Activated naive CD4-positive, alpha-beta T cell treated with anti-CD3 and anti-CD28 coated beads for 36 hours (primary cell): ENCODE results near the gene CEBPB. TPM values are rescaled to one million over a fixed set of nuclear protein-coding genes. Genes with fewer than 3 reads are reported as not detected.

Source experiments
- CTCF ChIA-PET: fragments of 350-600 bp; sonication (Branson Sonifier 250); formaldehyde crosslinking; loops from one replicate; lab custom pipeline; 2021; ENCODE audit warnings: antibody characterized with exemption; lab: Charles Lee
- DNase-seq: peaks from one replicate; pipeline ENCODE4 v3.0.0-alpha.2; 2020
- H3K27ac Mint-ChIP-seq: one replicate; pipeline ENCODE4 v1.8.0; 2021; ENCODE audit warnings: mild to moderate bottlenecking, mixed read lengths
- H3K27me3 Mint-ChIP-seq: one replicate; pipeline ENCODE4 v1.8.0; 2021; ENCODE audit warnings: low read depth, mixed read lengths
- H3K36me3 Mint-ChIP-seq: one replicate; pipeline ENCODE4 v1.8.0; 2021; ENCODE audit warnings: low read depth, mixed read lengths
- H3K4me1 Mint-ChIP-seq: one replicate; pipeline ENCODE4 v1.8.0; 2021; ENCODE audit warnings: low read depth, mixed read lengths
- H3K4me3 Mint-ChIP-seq: one replicate; pipeline ENCODE4 v1.8.0; 2021; ENCODE audit warnings: mild to moderate bottlenecking, moderate library complexity, mixed read lengths
- H3K9me3 Mint-ChIP-seq: one replicate; pipeline ENCODE4 v1.8.0; 2021; ENCODE audit warnings: mixed read lengths
- intact Hi-C: fragments of 100-400 bp; cut with micrococcal nuclease; formaldehyde crosslinking; loops from one replicate; pipeline ENCODE4 v1.15.1; 2023
- total RNA-seq, 2 experiments: library from RNA; stranded (reverse); gene quantifications; one replicate each; pipeline ENCODE4 v1.2.3, GENCODE V29; 2021

Gene CEBPB
- total RNA-seq, 2 experiments from 2014 or later: 38.5 to 38.6 TPM

GRCh38 chr20:50218987-50219435 lies 28.4 kb downstream of the CEBPB start:
- Mint-ChIP-seq H3K4me1 (no peaks in the 10 kb centered on the region), H3K9me3 (peaks cover 3% of the 10 kb centered on the region), H3K27me3 (no peaks in the 10 kb centered on the region), H3K27ac (no peak overlapping the region), H3K4me3 (no peak overlapping the region), H3K36me3 (no peaks in the 10 kb centered on the region)
- CTCF ChIA-PET: no interaction called here
- intact Hi-C loops: no loop called here
- DNase-seq: no peak

DNA sequence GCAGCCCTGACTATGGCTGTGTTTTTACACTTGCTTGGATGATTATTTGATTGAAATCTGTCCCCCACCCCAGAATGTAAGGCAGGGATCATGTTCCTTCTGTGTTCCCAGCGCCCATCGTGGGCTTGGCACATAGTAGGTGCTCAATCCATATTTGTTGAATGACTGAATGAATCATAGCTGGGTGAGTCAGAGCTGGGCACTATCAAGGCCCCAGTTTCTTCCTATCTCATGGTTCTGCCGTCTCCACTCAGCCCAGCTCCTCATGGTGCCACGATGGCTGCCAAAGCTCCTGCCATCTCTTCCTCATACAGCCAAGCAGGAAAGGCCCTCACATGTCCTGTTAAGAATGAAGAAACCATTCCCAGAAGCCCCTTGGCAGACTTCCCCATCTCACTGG lies 29.0 kb downstream of the CEBPB start:
- Mint-ChIP-seq H3K4me3 (no peak overlapping the region), H3K27ac (no peak overlapping the region)
- CTCF ChIA-PET: no interaction called here

GRCh38 chr20:50220093-50220893 lies 29.7 kb downstream of the CEBPB start:
- Mint-ChIP-seq H3K4me3 (no peak overlapping the region), H3K36me3 (no peaks in the 10 kb centered on the region), H3K27ac (no peak overlapping the region), H3K4me1 (no peaks in the 10 kb centered on the region), H3K27me3 (no peaks in the 10 kb centered on the region), H3K9me3 (peaks cover 4% of the 10 kb centered on the region)
- DNase-seq: no peak
- intact Hi-C loops: no loop called here
- CTCF ChIA-PET: interaction anchor here (0.6 kb wide), 1 partner anchor 1563 kb away, joined by 4 read pairs; no protein-coding TSS in a partner anchor

More for the DNA sequence above, 29.0 kb downstream of the CEBPB start:
- Mint-ChIP-seq H3K27me3 (no peaks in the 10 kb centered on the region), H3K4me1 (no peaks in the 10 kb centered on the region), H3K36me3 (no peaks in the 10 kb centered on the region), H3K9me3 (peaks cover 4% of the 10 kb centered on the region)
- no peak for DNase-seq
- intact Hi-C loops: no loop called here

GRCh38 chr20:50220894-50221365 lies 30.3 kb downstream of the CEBPB start:
- H3K27ac Mint-ChIP-seq: no peak overlapping the region
- H3K9me3 Mint-ChIP-seq: peaks cover 4% of the 10 kb centered on the region
- no peak for DNase-seq
- CTCF ChIA-PET: interaction anchor here (0.6 kb wide), 2 partner anchors 888 to 1564 kb away, joined by 3 to 4 read pairs; no protein-coding TSS in a partner anchor
- intact Hi-C loops: no loop called here
- no peaks in the 10 kb centered on the region for H3K4me1 Mint-ChIP-seq
- H3K36me3 Mint-ChIP-seq: no peaks in the 10 kb centered on the region
- H3K4me3 Mint-ChIP-seq: no peak overlapping the region
- H3K27me3 Mint-ChIP-seq: no peaks in the 10 kb centered on the region

DNA sequence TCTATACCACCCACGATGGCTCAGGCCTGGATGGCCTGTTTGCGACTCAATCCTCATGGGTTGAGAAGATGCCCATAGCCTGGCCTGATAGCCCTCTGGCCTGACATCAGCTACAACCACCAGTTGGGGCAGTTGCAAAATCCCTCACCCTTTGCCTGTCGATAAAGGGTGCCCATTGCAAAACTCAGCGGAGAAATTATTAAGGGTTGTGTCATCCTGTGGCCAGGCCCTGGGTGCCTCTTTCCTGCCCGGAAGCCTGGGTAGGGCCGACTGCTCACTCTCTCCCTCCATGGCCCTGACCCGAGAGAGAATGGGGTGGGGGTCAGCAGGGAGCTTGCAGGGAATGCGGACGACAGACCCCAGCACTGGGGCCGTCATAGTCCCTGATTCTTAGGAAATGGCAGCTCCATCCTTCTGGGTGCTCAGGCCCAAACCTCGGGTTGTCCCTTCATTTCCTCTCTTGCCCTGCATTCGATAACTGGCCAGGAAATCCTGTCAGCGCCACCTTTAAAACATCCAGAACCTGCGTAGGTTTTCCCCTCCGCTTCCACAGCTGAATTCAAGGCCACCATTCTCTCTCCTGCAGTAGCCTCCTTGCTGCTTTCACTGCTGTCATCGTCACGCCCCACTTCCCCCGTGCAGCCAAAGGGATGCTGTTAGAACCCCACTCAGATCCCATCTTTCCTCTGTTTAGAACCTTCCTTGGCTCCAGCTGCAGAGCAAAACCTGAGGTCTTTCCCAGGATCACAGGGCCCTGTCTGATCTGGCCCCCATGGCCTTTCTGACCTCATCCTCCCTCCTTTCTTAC lies 31.1 kb downstream of the CEBPB start:
- DNase-seq: no peak
- CTCF ChIA-PET: interaction anchor here (0.6 kb wide), 1 partner anchor 889 kb away, joined by 3 read pairs; no protein-coding TSS in a partner anchor
- no peaks in the 10 kb centered on the region for H3K4me1 Mint-ChIP-seq
- intact Hi-C loops: no loop called here
- H3K9me3 Mint-ChIP-seq: peaks cover 4% of the 10 kb centered on the region
- no peaks in the 10 kb centered on the region for H3K27me3 Mint-ChIP-seq
- H3K36me3 Mint-ChIP-seq: no peaks in the 10 kb centered on the region
- H3K4me3 Mint-ChIP-seq: no peak overlapping the region
- no peak overlapping the region for H3K27ac Mint-ChIP-seq

DNA sequence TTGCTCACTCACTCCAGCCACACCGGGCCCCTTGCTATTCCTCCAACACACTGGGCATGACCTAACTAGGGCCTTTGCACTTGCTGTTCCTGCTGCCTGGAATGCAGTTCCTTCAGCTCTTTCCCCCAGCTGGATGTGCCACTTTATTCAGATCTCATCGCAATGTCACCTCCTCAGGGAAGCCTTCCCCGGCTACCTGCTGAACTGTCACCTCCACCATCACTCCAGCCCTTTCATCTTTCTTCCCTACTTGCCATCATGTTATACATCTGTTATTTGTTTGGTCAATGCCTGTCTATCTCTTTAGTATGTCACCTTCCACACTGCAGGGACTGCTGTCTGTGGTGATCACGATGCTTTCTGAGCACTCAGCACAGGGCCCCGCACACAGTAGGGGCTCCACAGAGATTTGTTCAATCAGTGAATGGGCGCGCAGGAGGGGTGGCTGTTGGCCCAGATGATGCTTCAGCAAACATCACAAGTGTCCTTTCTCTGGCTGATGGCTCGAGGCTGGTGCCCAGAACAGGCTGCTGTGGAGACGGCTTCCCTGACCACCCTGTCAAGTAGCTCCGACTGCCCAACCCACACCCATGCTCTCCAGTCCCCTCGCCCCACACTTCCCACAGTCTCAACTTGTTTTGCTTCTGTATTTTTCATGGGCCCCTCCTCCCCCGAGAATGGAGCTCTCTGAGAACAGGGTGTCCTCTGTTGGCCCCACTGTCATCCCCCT lies 31.8 kb downstream of the CEBPB start:
- H3K27me3 Mint-ChIP-seq: no peaks in the 10 kb centered on the region
- no peaks in the 10 kb centered on the region for H3K36me3 Mint-ChIP-seq
- no peaks in the 10 kb centered on the region for H3K4me1 Mint-ChIP-seq
- DNase-seq: no peak
- no peak overlapping the region for H3K4me3 Mint-ChIP-seq
- no peak overlapping the region for H3K27ac Mint-ChIP-seq
- CTCF ChIA-PET: no interaction called here
- intact Hi-C loops: no loop called here
- H3K9me3 Mint-ChIP-seq: peaks cover 4% of the 10 kb centered on the region

DNA sequence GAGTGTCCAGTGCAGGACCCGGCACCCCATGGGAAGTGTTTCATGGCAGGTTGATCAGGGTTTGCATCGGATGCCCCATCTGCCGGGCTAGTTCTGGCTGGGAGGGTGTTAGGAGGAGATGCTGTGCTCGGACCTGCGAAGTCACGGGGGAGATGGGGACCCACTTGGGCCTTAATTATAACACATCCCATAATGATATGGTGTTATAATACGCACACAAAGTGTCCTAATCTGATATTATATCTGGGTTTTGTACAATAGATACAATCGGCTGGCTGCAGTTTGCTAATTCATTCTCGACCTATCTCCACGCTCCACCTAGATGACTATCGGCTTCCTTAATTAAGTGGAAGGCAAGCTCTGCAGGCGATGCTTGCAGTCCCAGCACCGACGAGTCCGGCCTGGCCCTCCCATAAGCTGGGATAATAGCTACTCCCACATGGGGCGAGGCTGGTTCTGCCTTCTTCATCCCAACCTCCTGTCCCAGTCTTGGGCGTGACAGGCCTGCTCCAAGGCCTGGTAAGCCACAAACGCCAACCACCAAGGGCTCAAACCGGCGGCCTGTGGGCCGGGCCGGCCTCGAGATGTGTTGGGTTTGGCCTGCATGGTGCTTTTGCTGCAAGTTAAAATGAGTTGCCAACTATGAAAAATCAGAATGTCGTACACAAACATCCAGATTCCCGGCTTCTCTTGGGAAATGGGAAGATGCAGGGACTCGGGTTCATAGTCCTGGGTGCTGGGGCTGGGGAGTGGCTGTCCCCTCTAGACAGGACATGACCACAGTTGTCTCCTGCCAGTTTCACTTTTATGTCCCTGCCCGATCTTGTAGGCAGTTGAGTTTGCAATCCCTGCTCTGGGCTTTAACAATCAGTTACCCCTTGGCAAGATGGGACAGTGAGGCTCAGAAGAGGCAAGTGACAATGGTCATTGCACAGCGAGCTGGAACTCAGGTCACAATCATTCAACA lies 32.7 kb downstream of the CEBPB start:
- CTCF ChIA-PET: interaction anchor here (0.6 kb wide), 3 partner anchors 245 to 490 kb away, joined by 3 to 5 read pairs (median 3); no protein-coding TSS in a partner anchor
- intact Hi-C loops: no loop called here
- no peaks in the 10 kb centered on the region for H3K27me3 Mint-ChIP-seq

GRCh38 chr20:50224052-50224451 lies 33.4 kb downstream of the CEBPB start:
- no peak for DNase-seq
- no peaks in the 10 kb centered on the region for H3K27me3 Mint-ChIP-seq
- H3K9me3 Mint-ChIP-seq: peaks cover 4% of the 10 kb centered on the region
- no peaks in the 10 kb centered on the region for H3K4me1 Mint-ChIP-seq
- no peak overlapping the region for H3K27ac Mint-ChIP-seq
- H3K36me3 Mint-ChIP-seq: no peaks in the 10 kb centered on the region
- intact Hi-C loops: no loop called here
- no peak overlapping the region for H3K4me3 Mint-ChIP-seq
- CTCF ChIA-PET: interaction anchor here (0.6 kb wide), 2 partner anchors 245 to 490 kb away, joined by 3 read pairs; no protein-coding TSS in a partner anchor

More for the DNA sequence above, 32.7 kb downstream of the CEBPB start:
- H3K4me1 Mint-ChIP-seq: no peaks in the 10 kb centered on the region
- no peaks in the 10 kb centered on the region for H3K36me3 Mint-ChIP-seq
- peaks cover 4% of the 10 kb centered on the region for H3K9me3 Mint-ChIP-seq
- DNase-seq: no peak
- H3K4me3 Mint-ChIP-seq: no peak overlapping the region
- H3K27ac Mint-ChIP-seq: no peak overlapping the region

- Mint-ChIP-seq H3K27me3 (no peaks in the 10 kb centered on the region), H3K36me3 (no peaks in the 10 kb centered on the region), H3K4me1 (no peaks in the 10 kb centered on the region), H3K4me3 (no peak overlapping the region), H3K9me3 (peaks cover 4% of the 10 kb centered on the region), H3K27ac (no peak overlapping the region)
- intact Hi-C loops: no loop called here
- DNase-seq: no peak
- CTCF ChIA-PET: interaction anchor here (1.1 kb wide), 1 partner anchor 240 kb away, joined by 3 read pairs; no protein-coding TSS in a partner anchor
Observed at GRCh38 chr20:50224531-50225255, 34.1 kb downstream of the CEBPB start.

- Mint-ChIP-seq H3K9me3 (peaks cover 4% of the 10 kb centered on the region), H3K4me3 (no peak overlapping the region), H3K4me1 (no peaks in the 10 kb centered on the region), H3K27me3 (no peaks in the 10 kb centered on the region), H3K36me3 (no peaks in the 10 kb centered on the region), H3K27ac (no peak overlapping the region)
- intact Hi-C loops: no loop called here
- no peak for DNase-seq
- CTCF ChIA-PET: no interaction called here
Observed at GRCh38 chr20:50226093-50226974, 35.7 kb downstream of the CEBPB start.
